K562 (cell line): Measurements from ENCODE around the gene KIAA0040. TPM values are rescaled to one million over a fixed set of nuclear protein-coding genes. Genes with fewer than 3 reads are reported as not detected.

Source experiments
- ATAC-seq: fragments of 200-7000 bp; cut with Tn5 transposase; 3 replicates; pipeline ENCODE4 v1.9.1; 2020; ENCODE audit warnings: moderate library complexity
- BruUV-seq: library from RNA; stranded (reverse); fragments of 400-500 nt; replicated peaks from 2 replicates; lab custom pipeline; 2021; lab: Mats Ljungman, UMichigan
- CTCF ChIA-PET: fragments of 300-600 bp; formaldehyde crosslinking; extraction: SDS; loops from one replicate; lab custom pipeline; 2021; ENCODE audit warnings: low intra/inter-chr PET ratio; lab: Yijun Ruan, JAX
- POLR2A ChIA-PET: fragments of 300-600, 350-650 bp; sonication (Branson Sonifier 250); formaldehyde crosslinking; extraction: SDS; loops from one replicate; lab custom pipeline; 2021; ENCODE audit warnings: antibody characterized with exemption, inconsistent platforms; lab: Yijun Ruan, JAX
- DNase-seq, 4 experiments: peaks; one replicate each; pipeline versions ENCODE4 v3.0.0 to v3.0.0-alpha.2; 2011 to 2018; ENCODE audit warnings: low spot score in 3 of 4, mixed read lengths in 3 of 4; ENCODE audit errors: extremely low read depth in 1 of 4
- FAIRE-seq: peaks from 2 replicates; lab custom pipeline; 2011; peaks lifted over from hg19 to GRCh38; lab: Jason Lieb, UNC
- H2AFZ ChIP-seq: 2 replicates; pipeline ENCODE4 v1.6.0; 2011; ENCODE audit warnings: low read depth, low read length, control low read depth, inconsistent platforms
- H3K27ac ChIP-seq: fragments of 200-600 bp; 3 replicates; pipeline ENCODE4 v1.8.0; 2011; ENCODE audit warnings: low read depth, mild to moderate bottlenecking, control low read depth, inconsistent platforms, low read length, moderate library complexity, mixed read lengths; ENCODE audit errors: extremely low read depth
- H3K27me3 ChIP-seq, 2 experiments: fragments of 300-600 bp in 1 of 2; 2 replicates in 1 of 2; 3 replicates in 1 of 2; pipeline versions ENCODE4 v1.6.0 to v1.8.0; 2011; ENCODE audit warnings: inconsistent platforms in 2 of 2, low read length in 2 of 2, mild to moderate bottlenecking in 1 of 2, mixed read lengths in 1 of 2, moderate library complexity in 1 of 2; ENCODE audit not compliant: control insufficient read depth in 2 of 2, insufficient read depth in 2 of 2
- H3K36me3 ChIP-seq: fragments of 300-600 bp; 3 replicates; pipeline ENCODE4 v1.8.0; 2011; ENCODE audit warnings: mild to moderate bottlenecking, low read length, inconsistent platforms; ENCODE audit not compliant: control insufficient read depth, insufficient read depth
- H3K4me1 ChIP-seq, 2 experiments: fragments of 200-600 bp in 1 of 2; replicated peaks in 1 of 2; 2 replicates in 1 of 2; 3 replicates in 1 of 2; pipeline versions ENCODE4 v1.5.1 to v1.8.0; 2011; ENCODE audit warnings: inconsistent platforms in 2 of 2, low read length in 2 of 2, mild to moderate bottlenecking in 1 of 2, mixed read lengths in 1 of 2, moderate library complexity in 1 of 2; ENCODE audit not compliant: control insufficient read depth in 2 of 2, insufficient read depth in 2 of 2
- H3K4me2 ChIP-seq: 2 replicates; pipeline ENCODE4 v1.6.1; 2011; ENCODE audit warnings: low read length, control low read depth, inconsistent platforms, mixed read lengths; ENCODE audit not compliant: insufficient read depth
- H3K4me3 ChIP-seq: fragments of 200-600 bp; sonication (generic), shearing (Covaris generic); 2 replicates; pipeline ENCODE4 v1.5.1; 2016; ENCODE audit warnings: control low read depth, inconsistent platforms
- H3K79me2 ChIP-seq: fragments of 200-600 bp; 3 replicates; pipeline ENCODE4 v1.8.0; 2011; ENCODE audit warnings: low read length, inconsistent platforms; ENCODE audit not compliant: control insufficient read depth, insufficient read depth
- H3K9ac ChIP-seq, 2 experiments: 2 replicates each; pipeline versions ENCODE4 v1.6.0 to v1.6.1; 2011; ENCODE audit warnings: low read depth in 2 of 2, low read length in 2 of 2, control low read depth in 1 of 2, inconsistent platforms in 1 of 2, mild to moderate bottlenecking in 1 of 2, mixed read lengths in 1 of 2; ENCODE audit not compliant: insufficient read depth in 1 of 2
- H3K9me1 ChIP-seq: one replicate; pipeline ENCODE4 v1.6.0; 2011; ENCODE audit warnings: inconsistent platforms, mild to moderate bottlenecking, low read length, moderate library complexity; ENCODE audit not compliant: control insufficient read depth, insufficient read depth
- H3K9me3 ChIP-seq: replicated peaks from 2 replicates; pipeline ENCODE4 v1.5.1; 2011; ENCODE audit warnings: low read depth, low read length, inconsistent platforms; ENCODE audit not compliant: control insufficient read depth, insufficient read depth
- H4K20me1 ChIP-seq: replicated peaks from 2 replicates; pipeline ENCODE4 v1.6.1; 2011; ENCODE audit warnings: low read length, inconsistent platforms, mixed read lengths; ENCODE audit not compliant: control insufficient read depth, insufficient read depth
- HMGN3 ChIP-seq: IDR thresholded peaks from 2 replicates; pipeline ENCODE4 v1.6.1; 2011; ENCODE audit warnings: borderline replicate concordance, low read depth, mild to moderate bottlenecking, mixed read lengths, low read length; ENCODE audit not compliant: insufficient read length; ENCODE audit errors: extremely low read depth
- NFIC ChIP-seq: fragments of 450-650 bp; IDR thresholded peaks from 2 replicates; pipeline ENCODE4 v1.6.1; 2017; ENCODE audit warnings: mild to moderate bottlenecking, inconsistent platforms
- ZBTB40 ChIP-seq, 2 experiments: fragments of 450-650 bp in 1 of 2; sonication (generic) in 1 of 2; formaldehyde crosslinking in 1 of 2; IDR thresholded peaks; 2 replicates each; pipeline versions ENCODE4 v1.7.1 to v1.9.0; 2016 to 2022; ENCODE audit warnings: inconsistent platforms in 1 of 2, mild to moderate bottlenecking in 1 of 2, missing genetic modification reagents in 1 of 2
- WGBS: fragments of 100-300 bp; shearing (Covaris generic); methylation state at CpG from one replicate; pipeline ENCODE4 v1.1.6; 2016; ENCODE audit warnings: low coverage, mixed read lengths; ENCODE audit not compliant: insufficient coverage; ENCODE audit errors: missing lambda C conversion rate; 5-methylcytosine and 5-hydroxymethylcytosine counted together
- in situ Hi-C: fragments of 300-500 bp; cut with MboI; formaldehyde crosslinking; loops from 4 replicates; pipeline ENCODE4 v1.15.0; 2018; ENCODE audit warnings: inconsistent platforms, mixed read lengths
- intact Hi-C: fragments of 100-400 bp; cut with micrococcal nuclease; formaldehyde crosslinking; loops from 2 replicates; pipeline ENCODE4 v1.14.2; 2022
- polyA plus RNA-seq, 8 experiments: library from polyadenylated mRNA; depleted of rRNA in 4 of 8; stranded (reverse) in 5 of 8; unstranded in 3 of 8; fragments of >200 nt; fragmentation: Nextera tagmentation in 2 of 8; fragmentation: Illumina TruSeq in 1 of 8; extraction: Ambion mirVana in 2 of 8; extraction: Trizol in 1 of 8; gene quantifications; 2 replicates each; pipeline versions ENCODE4 v1.2.1 to v1.2.3, GENCODE V29; 2011 to 2014; ENCODE audit warnings: inconsistent platforms in 1 of 8, missing spikeins in 1 of 8
- total RNA-seq, 7 experiments: library from RNA; depleted of rRNA in 6 of 7; stranded (reverse); fragments of >200 nt in 6 of 7; fragmentation: Illumina TruSeq in 2 of 7; extraction: Trizol in 2 of 7; gene quantifications; 2 replicates each; pipeline versions ENCODE4 v1.2.1 to v1.2.3, GENCODE V29; 2011 to 2021; ENCODE audit warnings: low replicate concordance in 1 of 7

Gene KIAA0040
- total and polyA plus RNA-seq, 9 of the 15 experiments (the other 6 are each of a cell fraction or from before 2014, with no cell fraction given): 3.4 to 13.6 (median 7.1) TPM

DNA sequence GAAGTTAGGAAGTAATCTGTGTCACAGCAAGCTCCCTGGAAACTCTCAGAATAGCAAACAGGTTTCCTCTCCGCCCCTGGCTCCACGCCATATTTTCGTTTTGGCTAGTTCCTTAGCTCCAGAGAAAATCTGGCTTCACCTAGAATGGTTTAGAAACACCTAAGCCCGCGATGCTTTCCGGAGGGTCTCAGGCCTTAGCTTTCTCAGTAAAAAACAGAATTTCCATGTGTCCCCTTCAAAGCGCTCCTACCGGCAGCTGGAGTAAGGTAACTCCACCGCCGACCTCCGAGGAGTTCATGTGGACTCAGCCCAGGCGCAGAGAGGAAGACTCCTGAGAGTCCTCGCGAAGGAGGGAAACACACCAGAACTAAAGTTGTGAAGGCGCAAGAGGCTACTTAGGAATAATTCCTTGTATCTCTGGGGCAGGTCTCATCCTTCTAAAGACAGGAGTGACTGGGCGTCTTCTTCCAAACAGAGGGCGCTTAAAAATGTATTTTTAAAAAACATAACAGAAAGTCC is 406 bp downstream of the KIAA0040 start (continued):
- peak; percentile 90 for TF ChIP-seq NFIC
- TF ChIP-seq, all 486 proteins: peak for 19

DNA sequence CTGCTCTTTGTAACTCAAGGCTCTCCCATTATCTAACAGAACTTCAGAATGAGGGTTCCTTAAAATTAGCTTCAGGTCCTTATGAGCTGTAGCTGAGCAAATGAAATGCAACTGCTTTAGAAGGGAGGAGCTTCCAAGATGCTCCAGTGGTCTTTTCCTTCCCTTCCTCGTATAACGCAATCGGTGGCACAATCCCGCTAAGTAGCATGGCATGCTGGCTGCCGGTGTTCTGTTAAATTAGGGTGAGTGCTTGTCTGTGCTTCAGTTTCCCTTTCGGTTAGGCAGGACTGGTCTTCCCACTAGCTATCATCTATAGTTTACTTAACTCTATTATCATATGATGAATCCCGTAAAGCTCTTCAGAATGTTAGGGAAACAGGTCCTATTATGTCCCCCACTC is 917 bp downstream of the KIAA0040 start:
- H3K27me3 ChIP-seq: peaks cover 3 to 4% of the 10 kb centered on the region in 2 experiments; a peak in 3 of 5 replicates
- peaks cover 8% of the 10 kb centered on the region; the same call in 1 of the 3 replicates for H3K79me2 ChIP-seq
- peak overlapping the region; percentile 8 to 89; a peak in 2 of 4 replicates for H3K9ac ChIP-seq
- peaks cover 2% of the 10 kb centered on the region for H3K9me1 ChIP-seq
- ATAC-seq: no peak
- BruUV-seq: no TSS peak
- WGBS: 52% methylated on average over 7 of the region's 7 CpGs
- H4K20me1 ChIP-seq: no peaks in the 10 kb centered on the region
- peak overlapping the region; percentile 44 for H3K4me3 ChIP-seq
- no peak for DNase-seq
- peaks cover 15 to 33% of the 10 kb centered on the region in 2 experiments for H3K4me1 ChIP-seq
- CTCF ChIA-PET: no interaction called here
- H3K36me3 ChIP-seq: no peaks in the 10 kb centered on the region
- POLR2A ChIA-PET: interaction anchor here (0.7 to 1.6 kb wide), 6 partner anchors 9 to 110 kb away, joined by 3 to 10 read pairs (median 5); no protein-coding TSS in a partner anchor
- peak overlapping the region; percentile 85 for H3K4me2 ChIP-seq
- 0 out of 2 replicates have a peak, but pooled peaks have one; percentile 7 for TF ChIP-seq ZBTB40 (IDR thresholded peaks at IDR 0.05)
- TF ChIP-seq ZBTB40 (CRISPR knock-in tag; IDR thresholded peaks at IDR 0.05): no peak
- TF ChIP-seq HMGN3: no peak
- in situ Hi-C loops (no loop called here), intact Hi-C loops (no loop called here)
- no peaks in the 10 kb centered on the region for H3K9me3 ChIP-seq
- H2AFZ ChIP-seq: no peak overlapping the region; the same call in 1 of the 2 replicates
- no peak overlapping the region for H3K27ac ChIP-seq
- no peak for FAIRE-seq
